H1 (cell line): ENCODE data around the gene SENP3. TPM values are rescaled to one million over a fixed set of nuclear protein-coding genes. Genes with fewer than 3 reads are reported as not detected.

Experiments used
- CHD2 ChIP-seq: IDR thresholded peaks from 2 replicates; pipeline ENCODE4 v1.6.1; 2012; ENCODE audit warnings: low read length, improper control_type of control experiment
- CHD7 ChIP-seq: fragments of 300-600 bp; sonication (generic); IDR thresholded peaks from 2 replicates; pipeline ENCODE4 v1.7.1; 2012; ENCODE audit warnings: low read length, moderate library complexity, mild to moderate bottlenecking, inconsistent platforms; ENCODE audit not compliant: insufficient replicate concordance
- EGR1 ChIP-seq: IDR thresholded peaks from 2 replicates; pipeline ENCODE4 v1.6.1; 2011; ENCODE audit warnings: low read depth, low read length, borderline replicate concordance
- POLR2A ChIP-seq, 2 experiments: IDR thresholded peaks; 1 replicate in 1 of 2; 2 replicates in 1 of 2; pipeline ENCODE4 v1.6.1; 2011; ENCODE audit warnings: low read depth in 2 of 2, low read length in 2 of 2, mild to moderate bottlenecking in 2 of 2; ENCODE audit errors: control extremely low read depth in 1 of 2
- POLR2AphosphoS5 ChIP-seq: IDR thresholded peaks from 2 replicates; pipeline ENCODE4 v1.6.1; 2011; ENCODE audit warnings: low read depth, low read length
- SIN3A ChIP-seq, 2 experiments: IDR thresholded peaks in 1 of 2; conservative IDR thresholded peaks in 1 of 2; 2 replicates each; pipeline ENCODE4 v1.6.1; 2011 to 2012; ENCODE audit warnings: low read length in 2 of 2, improper control_type of control experiment in 1 of 2, low read depth in 1 of 2, mild to moderate bottlenecking in 1 of 2
- SP4 ChIP-seq: IDR thresholded peaks from 2 replicates; pipeline ENCODE4 v1.6.1; 2012; ENCODE audit warnings: low read length, inconsistent platforms
- TBP ChIP-seq: IDR thresholded peaks from 2 replicates; pipeline ENCODE4 v1.6.1; 2011; ENCODE audit warnings: low read depth, low read length, improper control_type of control experiment
- USF2 ChIP-seq: IDR thresholded peaks from 2 replicates; pipeline ENCODE4 v1.6.1; 2011; ENCODE audit warnings: low read length, improper control_type of control experiment
- polyA plus RNA-seq, 7 experiments: library from polyadenylated mRNA; depleted of rRNA in 3 of 7; stranded (reverse) in 5 of 7; unstranded in 2 of 7; fragments of >200 nt in 5 of 7; fragments of 200-250 nt in 2 of 7; gene quantifications; 1 replicate in 5 of 7; 2 replicates in 1 of 7; 4 replicates in 1 of 7; pipeline versions ENCODE4 v1.2.1 to v1.2.3, GENCODE V29; 2011 to 2013; ENCODE audit warnings: missing spikeins in 2 of 7, mixed read lengths in 2 of 7
- total RNA-seq: library from RNA; stranded (reverse); fragmentation: NEBNext Ultra II Directional; extraction: Animal tissue kit (Norgen Biotek cat#: 25700); gene quantifications from 2 replicates; pipeline ENCODE4 v1.2.1, GENCODE V29; 2021

Gene SENP3
- total and polyA plus RNA-seq, 2 of the 8 experiments (the other 6 are each of a cell fraction or from before 2014, with no cell fraction given) = 86.2 to 129 TPM

DNA sequence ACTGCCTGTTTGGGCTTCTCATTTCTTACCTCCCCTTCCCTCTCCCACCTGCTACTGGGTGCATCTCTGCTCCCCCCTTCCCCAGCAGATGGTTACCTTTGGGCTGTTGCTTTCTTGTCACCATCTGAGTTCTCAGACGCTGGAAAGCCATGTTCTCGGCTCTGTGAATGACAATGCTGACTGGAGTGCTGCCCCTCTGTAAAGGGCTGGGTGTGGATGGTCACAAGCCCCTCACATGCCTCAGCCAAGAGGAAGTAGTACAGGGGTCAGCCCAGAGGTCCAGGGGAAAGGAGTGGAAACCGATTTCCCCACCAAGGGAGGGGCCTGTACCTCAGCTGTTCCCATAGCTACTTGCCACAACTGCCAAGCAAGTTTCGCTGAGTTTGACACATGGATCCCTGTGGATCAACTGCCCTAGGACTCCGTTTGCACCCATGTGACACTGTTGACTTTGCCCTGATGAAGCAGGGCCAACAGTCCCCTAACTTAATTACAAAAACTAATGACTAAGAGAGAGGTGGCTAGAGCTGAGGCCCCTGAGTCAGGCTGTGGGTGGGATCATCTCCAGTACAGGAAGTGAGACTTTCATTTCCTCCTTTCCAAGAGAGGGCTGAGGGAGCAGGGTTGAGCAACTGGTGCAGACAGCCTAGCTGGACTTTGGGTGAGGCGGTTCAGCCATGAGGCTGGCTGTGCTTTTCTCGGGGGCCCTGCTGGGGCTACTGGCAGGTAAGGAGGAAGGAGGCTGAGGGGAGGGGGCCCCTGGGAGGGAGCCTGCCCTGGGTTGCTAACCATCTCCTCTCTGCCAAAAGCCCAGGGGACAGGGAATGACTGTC lies 17.5 kb downstream of the SENP3 start, which contains the start of gene CD68 (continued):
- TF ChIP-seq CHD7 (peak; percentile 47), USF2 (peak; percentile 50; the same call in 1 of the 2 replicates), CHD2 (peak; percentile 8), SP4 (peak; percentile 28; the same call in 1 of the 2 replicates), POLR2AphosphoS5 (peak; percentile 100), SIN3A (conservative IDR thresholded peaks at IDR 0.05 in 1 of 2, IDR thresholded peaks at IDR 0.05 in 1 of 2; ENCODE audit: low read depth in 1 of 2, low read length in 2 of 2) (peak; percentile 46 to 88; a peak in 2 of 4 replicates), POLR2A (IDR thresholded peaks at IDR 0.05; ENCODE audit: control extremely low read depth in 1 of 2, low read depth in 2 of 2, low read length in 2 of 2) (peak; percentile 95 to 97), EGR1 (0 out of 2 replicates have a peak, but pooled peaks have one; percentile 29), TBP (no peak)
